Epithelial cell of esophagus (primary cell): ENCODE measurements around the gene PDE2A.

ENCODE experiments used
- DNase-seq: peaks from one replicate; pipeline ENCODE4 v3.0.0; 2010; ENCODE audit warnings: low read depth
- H3K4me3 ChIP-seq: 2 replicates; pipeline ENCODE4 v1.5.1; 2011; ENCODE audit warnings: mild to moderate bottlenecking, low read length, control low read depth
- TF ChIP-seq, protein P1 (sequence below): IDR thresholded peaks from 2 replicates; pipeline ENCODE4 v1.5.1; 2011; ENCODE audit warnings: low read depth, mild to moderate bottlenecking, low read length, control low read depth, inconsistent platforms; ENCODE audit not compliant: insufficient read depth; ENCODE audit errors: missing control alignments

Gene PDE2A

DNA sequence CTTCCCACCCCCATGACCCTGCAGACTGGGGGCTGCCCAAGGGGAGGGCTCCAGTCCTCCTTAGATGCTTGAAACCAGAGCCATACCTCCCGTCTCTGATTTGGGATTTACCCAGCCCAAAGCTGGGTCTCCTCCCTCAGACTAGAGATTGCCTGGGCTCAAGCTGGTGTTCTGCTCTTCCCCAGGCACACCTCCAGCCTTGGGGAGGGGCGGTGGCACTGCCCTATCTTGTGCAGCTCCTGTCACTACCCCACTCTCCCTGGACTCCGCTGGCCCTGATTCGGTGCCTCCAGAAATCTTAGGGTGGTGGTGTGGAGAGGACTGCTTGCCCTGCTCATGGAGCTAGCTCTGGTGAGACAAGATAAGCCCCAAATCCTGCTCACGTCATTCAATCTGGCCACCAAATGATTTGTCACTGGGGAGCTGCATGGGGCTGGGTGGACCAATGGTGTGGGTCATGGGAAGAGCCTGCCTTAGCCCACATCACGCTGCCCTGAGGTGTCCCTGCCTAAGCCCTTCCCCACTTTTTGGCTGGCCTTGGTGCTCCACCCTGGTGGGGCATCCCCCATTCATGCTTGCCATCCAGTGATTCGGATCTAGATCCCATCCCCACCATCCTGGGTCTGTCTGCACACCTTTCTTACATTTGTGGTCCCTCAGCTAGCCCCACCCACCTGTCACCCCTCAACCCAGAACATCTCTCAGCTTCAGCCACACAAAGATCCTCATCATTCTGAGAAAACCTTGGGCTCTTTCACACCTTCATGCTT lies 87.7 kb downstream of the PDE2A start:
- TF ChIP-seq, protein P1, sequence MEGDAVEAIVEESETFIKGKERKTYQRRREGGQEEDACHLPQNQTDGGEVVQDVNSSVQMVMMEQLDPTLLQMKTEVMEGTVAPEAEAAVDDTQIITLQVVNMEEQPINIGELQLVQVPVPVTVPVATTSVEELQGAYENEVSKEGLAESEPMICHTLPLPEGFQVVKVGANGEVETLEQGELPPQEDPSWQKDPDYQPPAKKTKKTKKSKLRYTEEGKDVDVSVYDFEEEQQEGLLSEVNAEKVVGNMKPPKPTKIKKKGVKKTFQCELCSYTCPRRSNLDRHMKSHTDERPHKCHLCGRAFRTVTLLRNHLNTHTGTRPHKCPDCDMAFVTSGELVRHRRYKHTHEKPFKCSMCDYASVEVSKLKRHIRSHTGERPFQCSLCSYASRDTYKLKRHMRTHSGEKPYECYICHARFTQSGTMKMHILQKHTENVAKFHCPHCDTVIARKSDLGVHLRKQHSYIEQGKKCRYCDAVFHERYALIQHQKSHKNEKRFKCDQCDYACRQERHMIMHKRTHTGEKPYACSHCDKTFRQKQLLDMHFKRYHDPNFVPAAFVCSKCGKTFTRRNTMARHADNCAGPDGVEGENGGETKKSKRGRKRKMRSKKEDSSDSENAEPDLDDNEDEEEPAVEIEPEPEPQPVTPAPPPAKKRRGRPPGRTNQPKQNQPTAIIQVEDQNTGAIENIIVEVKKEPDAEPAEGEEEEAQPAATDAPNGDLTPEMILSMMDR: no peak
- no peak for DNase-seq
- no peak overlapping the region for H3K4me3 ChIP-seq

DNA sequence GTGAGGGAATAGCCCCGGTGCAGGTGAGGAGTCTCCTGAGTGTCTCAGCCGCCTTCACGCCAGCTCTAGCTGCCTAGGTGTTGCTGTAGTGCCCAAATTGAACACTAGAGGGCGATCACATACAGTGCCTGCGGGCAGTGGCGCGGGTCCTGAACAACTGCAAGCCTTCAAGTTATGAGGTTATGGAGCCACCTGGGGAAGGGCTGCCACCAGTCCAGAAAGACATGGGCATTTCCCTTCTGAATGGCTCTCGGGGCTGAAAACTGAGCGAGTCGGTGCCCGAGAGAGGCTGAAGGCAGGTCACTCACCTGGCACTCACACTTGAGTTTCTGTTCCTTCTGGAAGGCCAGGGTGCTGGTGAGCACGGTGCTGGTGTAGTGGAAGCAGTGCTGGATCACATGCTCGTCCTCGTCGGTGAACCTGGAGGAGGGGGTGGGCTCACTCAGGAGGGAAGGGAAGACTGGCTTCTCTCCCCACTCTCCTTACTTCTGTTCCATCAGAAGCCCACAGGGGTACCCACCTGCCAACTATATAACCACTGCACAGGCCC lies 88.4 kb downstream of the PDE2A start:
- no peak overlapping the region for H3K4me3 ChIP-seq
- TF ChIP-seq, protein P1: peak; percentile 84
- peak; percentile 65 for DNase-seq

GRCh38 chr11:72584939-72585597 lies 89.2 kb downstream of the PDE2A start:
- no peak for DNase-seq
- TF ChIP-seq, protein P1: no peak
- no peak overlapping the region for H3K4me3 ChIP-seq

GRCh38 chr11:72584293-72584938 lies 89.8 kb downstream of the PDE2A start:
- TF ChIP-seq, protein P1: no peak
- peak; percentile 51 for DNase-seq
- H3K4me3 ChIP-seq: no peak overlapping the region

DNA sequence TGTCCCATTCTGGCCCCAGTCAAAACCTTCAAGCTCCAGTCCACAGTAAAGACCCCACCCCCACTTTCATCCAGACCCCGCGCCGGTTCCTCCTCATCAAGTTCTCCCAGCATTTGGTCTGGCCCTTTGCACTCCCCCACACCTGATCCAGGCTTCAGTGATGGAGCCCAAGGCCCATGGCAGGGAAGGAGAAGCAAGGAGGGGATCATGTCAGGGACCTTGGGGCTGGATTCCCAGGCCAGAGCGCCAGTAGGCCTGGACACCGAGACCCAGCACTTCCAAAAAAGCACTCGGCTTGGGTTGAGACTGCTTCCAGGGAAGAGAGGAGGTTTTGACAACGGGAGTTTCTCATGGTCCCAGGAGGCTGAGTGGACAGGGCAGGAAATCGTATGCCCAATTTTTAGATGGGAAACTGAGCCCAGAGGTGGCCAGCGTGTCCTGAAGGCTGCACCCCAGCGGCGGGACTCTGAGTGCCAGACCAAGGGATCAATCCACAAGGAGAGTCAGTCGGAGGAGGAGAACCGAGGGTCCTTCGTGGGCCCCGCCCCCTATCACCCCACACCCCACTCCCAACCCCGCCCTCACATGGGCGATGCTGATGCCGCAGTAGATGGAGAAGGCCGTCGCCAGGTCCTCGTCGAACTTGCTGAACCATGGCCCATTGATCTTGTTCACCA lies 90.5 kb downstream of the PDE2A start:
- no peak for DNase-seq
- no peak overlapping the region for H3K4me3 ChIP-seq
- TF ChIP-seq, protein P1: no peak

DNA sequence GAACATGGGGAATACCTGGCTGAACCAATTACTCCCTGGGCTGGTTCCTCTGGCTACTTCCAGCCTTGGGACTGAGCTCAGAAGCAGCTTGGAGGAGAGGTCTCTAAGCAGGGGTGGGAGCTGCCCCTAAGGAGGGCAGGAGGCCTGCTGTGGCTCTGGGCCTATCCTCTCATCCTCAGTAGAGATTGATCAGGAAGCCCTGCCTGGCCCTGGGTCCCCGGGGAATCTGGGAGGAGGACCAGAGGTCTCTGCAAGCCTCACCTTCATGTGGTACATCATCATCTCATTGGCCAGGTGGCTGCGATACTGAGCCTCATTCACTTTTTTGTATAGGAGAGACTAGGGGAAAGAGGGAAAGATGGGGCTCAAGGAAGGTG lies 91.1 kb downstream of the PDE2A start:
- DNase-seq: no peak
- TF ChIP-seq, protein P1: no peak
- no peak overlapping the region for H3K4me3 ChIP-seq
